CD4-positive, alpha-beta T cell (primary cell): ENCODE measurements around the gene AADACL4. TPM values are rescaled to one million over a fixed set of nuclear protein-coding genes. Genes with fewer than 3 reads are reported as not detected.

Source experiments
- ATAC-seq: fragments of 200-7000 bp; cut with Tn5 transposase; one replicate; pipeline ENCODE4 v1.10.0; 2022; ENCODE audit warnings: mild to moderate bottlenecking; ENCODE audit not compliant: poor library complexity
- CTCF ChIA-PET: fragments of 350-600 bp; sonication (Branson Sonifier 250); formaldehyde crosslinking; loops from one replicate; lab custom pipeline; 2021; ENCODE audit warnings: antibody characterized with exemption, inconsistent platforms; lab: Charles Lee
- POLR2A ChIA-PET: fragments of 350-600 bp; sonication (Branson Sonifier 250); formaldehyde crosslinking; loops from one replicate; lab custom pipeline; 2021; ENCODE audit warnings: antibody characterized with exemption, inconsistent platforms; lab: Charles Lee
- DNase-seq, 14 experiments: peaks; one replicate each; pipeline ENCODE4 v3.0.0-alpha.2; 2013 to 2020; ENCODE audit warnings: mixed read lengths in 2 of 14
- H3K27ac ChIP-seq, 2 donors: one replicate each; pipeline versions ENCODE4 v1.5.1 to v1.7.0; 2013; ENCODE audit warnings: low read length in 2 of 2, low read depth in 1 of 2, mild to moderate bottlenecking in 1 of 2
- H3K27me3 ChIP-seq, 2 experiments: 1 replicate in 1 of 2; 2 replicates in 1 of 2; pipeline versions ENCODE4 v1.6.1 to v1.7.0; 2013; ENCODE audit warnings: low read length in 2 of 2, control low read depth in 1 of 2, mild to moderate bottlenecking in 1 of 2, moderate library complexity in 1 of 2; ENCODE audit not compliant: insufficient read depth in 2 of 2, control insufficient read depth in 1 of 2
- H3K36me3 ChIP-seq: one replicate; pipeline ENCODE4 v1.6.1; 2013; ENCODE audit warnings: low read length, control low read depth; ENCODE audit not compliant: insufficient read depth
- H3K4me1 ChIP-seq: one replicate; pipeline ENCODE4 v1.6.1; 2013; ENCODE audit warnings: low read length, control low read depth; ENCODE audit not compliant: insufficient read depth
- H3K4me3 ChIP-seq: one replicate; pipeline ENCODE4 v1.5.1; 2013; ENCODE audit warnings: mild to moderate bottlenecking, low read length, moderate library complexity
- H3K9me3 ChIP-seq, 2 experiments: 1 replicate in 1 of 2; 2 replicates in 1 of 2; pipeline versions ENCODE4 v1.6.1 to v1.7.0; 2013; ENCODE audit warnings: low read length in 2 of 2, mild to moderate bottlenecking in 2 of 2, control low read depth in 1 of 2, moderate library complexity in 1 of 2; ENCODE audit not compliant: control insufficient read depth in 1 of 2, insufficient read depth in 1 of 2
- H3K27ac Mint-ChIP-seq: one replicate; pipeline ENCODE4 v1.8.0; 2020; ENCODE audit warnings: mixed read lengths
- H3K27me3 Mint-ChIP-seq: one replicate; pipeline ENCODE4 v1.8.0; 2021; ENCODE audit warnings: mixed read lengths
- H3K36me3 Mint-ChIP-seq: one replicate; pipeline ENCODE4 v1.8.0; 2021; ENCODE audit warnings: low read depth, mixed read lengths
- H3K4me1 Mint-ChIP-seq: one replicate; pipeline ENCODE4 v1.8.0; 2021; ENCODE audit warnings: low read depth, mixed read lengths
- H3K4me3 Mint-ChIP-seq: one replicate; pipeline ENCODE4 v1.8.0; 2020; ENCODE audit warnings: mild to moderate bottlenecking, mixed read lengths
- H3K9me3 Mint-ChIP-seq: one replicate; pipeline ENCODE4 v1.8.0; 2020; ENCODE audit warnings: mixed read lengths
- intact Hi-C, 2 experiments: fragments of 100-400 bp; cut with DNase I in 1 of 2; cut with micrococcal nuclease in 1 of 2; formaldehyde crosslinking; loops; one replicate each; pipeline versions ENCODE4 v1.15.1 to v1.9.0; 2023 to 2025; cut with DNase I, micrococcal nuclease
- total RNA-seq, 174 experiments: library from RNA in 2 of 174; stranded (reverse) in 2 of 174; gene quantifications; one replicate each; pipeline ENCODE4 v1.2.3 and lab custom pipeline; 2021 to 2026
- TF ChIP-seq, protein P1 (sequence below): fragments of 200-600 bp; IDR thresholded peaks from one replicate; pipeline ENCODE4 v1.8.0; 2022; ENCODE audit warnings: antibody characterized with exemption, mild to moderate bottlenecking

The AADACL4 gene
- total RNA-seq, 2 experiments from 2014 or later, result not detected

DNA sequence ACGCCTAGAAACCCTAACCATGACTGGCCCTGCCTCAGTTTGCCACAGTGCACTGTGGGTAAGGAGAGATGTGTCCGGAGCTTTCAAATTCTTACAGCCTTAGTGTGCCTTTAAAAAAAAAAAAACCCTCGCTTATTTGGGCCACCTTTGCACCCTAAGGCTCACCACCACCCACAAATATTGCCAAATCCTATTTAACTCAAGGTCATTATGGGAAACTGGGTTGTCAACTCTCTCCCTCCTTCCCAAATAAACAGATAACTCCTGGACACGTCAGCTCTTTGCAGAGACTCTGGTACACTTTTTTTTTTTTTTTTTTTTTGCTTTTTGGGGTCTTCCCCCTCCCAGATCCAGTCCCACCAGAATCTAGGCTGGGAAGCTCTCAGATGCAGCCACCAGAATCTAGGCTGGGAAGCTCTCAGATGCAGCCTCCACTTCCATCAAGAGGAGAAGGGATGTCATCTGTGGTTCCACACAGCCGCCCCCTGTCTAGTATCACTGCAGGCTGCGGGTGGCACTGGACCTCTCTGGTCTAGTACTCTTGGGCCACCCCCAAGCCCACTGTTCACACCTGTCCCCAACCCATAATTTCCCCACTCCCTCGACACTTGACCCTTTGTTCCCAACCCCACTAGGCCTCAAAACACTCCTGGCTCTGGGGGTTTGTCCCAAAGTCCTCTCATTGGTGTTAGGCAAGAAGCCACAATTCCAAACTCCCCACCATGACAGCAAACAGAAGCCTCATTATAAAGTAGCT is 29.3 kb upstream of the AADACL4 start:
- Mint-ChIP-seq H3K4me3 (peak overlapping the region; percentile 99), H3K4me1 (peaks cover 80% of the 10 kb centered on the region), H3K27me3 (no peaks in the 10 kb centered on the region), H3K27ac (peak overlapping the region; percentile 88), H3K36me3 (peaks cover 70% of the 10 kb centered on the region), H3K9me3 (no peaks in the 10 kb centered on the region)
- no peak for DNase-seq
- intact Hi-C loops, result loop anchor here (5.0 to 10.0 kb wide), 5 partner anchors 102 to 497 kb away; no protein-coding TSS in a partner anchor
- H3K27ac ChIP-seq, result no peak overlapping the region
- H3K4me3 ChIP-seq, result peak overlapping the region; percentile 79
- ATAC-seq, result no peak
- H3K9me3 ChIP-seq, result no peaks in the 10 kb centered on the region
- H3K27me3 ChIP-seq, result no peaks in the 10 kb centered on the region
- ChIA-PET CTCF (interaction anchor here (0.7 to 1.1 kb wide), 2 partner anchors 13 to 216 kb away, joined by 3 to 4 read pairs; no protein-coding TSS in a partner anchor), POLR2A (interaction anchor here (1.3 to 6.4 kb wide), 3 partner anchors 9 to 104 kb away, joined by 4 to 161 read pairs (median 59); no protein-coding TSS in a partner anchor)
- TF ChIP-seq, protein P1, sequence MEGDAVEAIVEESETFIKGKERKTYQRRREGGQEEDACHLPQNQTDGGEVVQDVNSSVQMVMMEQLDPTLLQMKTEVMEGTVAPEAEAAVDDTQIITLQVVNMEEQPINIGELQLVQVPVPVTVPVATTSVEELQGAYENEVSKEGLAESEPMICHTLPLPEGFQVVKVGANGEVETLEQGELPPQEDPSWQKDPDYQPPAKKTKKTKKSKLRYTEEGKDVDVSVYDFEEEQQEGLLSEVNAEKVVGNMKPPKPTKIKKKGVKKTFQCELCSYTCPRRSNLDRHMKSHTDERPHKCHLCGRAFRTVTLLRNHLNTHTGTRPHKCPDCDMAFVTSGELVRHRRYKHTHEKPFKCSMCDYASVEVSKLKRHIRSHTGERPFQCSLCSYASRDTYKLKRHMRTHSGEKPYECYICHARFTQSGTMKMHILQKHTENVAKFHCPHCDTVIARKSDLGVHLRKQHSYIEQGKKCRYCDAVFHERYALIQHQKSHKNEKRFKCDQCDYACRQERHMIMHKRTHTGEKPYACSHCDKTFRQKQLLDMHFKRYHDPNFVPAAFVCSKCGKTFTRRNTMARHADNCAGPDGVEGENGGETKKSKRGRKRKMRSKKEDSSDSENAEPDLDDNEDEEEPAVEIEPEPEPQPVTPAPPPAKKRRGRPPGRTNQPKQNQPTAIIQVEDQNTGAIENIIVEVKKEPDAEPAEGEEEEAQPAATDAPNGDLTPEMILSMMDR, result no peak
- peaks cover 8% of the 10 kb centered on the region for H3K36me3 ChIP-seq
- peaks cover 74% of the 10 kb centered on the region for H3K4me1 ChIP-seq

DNA sequence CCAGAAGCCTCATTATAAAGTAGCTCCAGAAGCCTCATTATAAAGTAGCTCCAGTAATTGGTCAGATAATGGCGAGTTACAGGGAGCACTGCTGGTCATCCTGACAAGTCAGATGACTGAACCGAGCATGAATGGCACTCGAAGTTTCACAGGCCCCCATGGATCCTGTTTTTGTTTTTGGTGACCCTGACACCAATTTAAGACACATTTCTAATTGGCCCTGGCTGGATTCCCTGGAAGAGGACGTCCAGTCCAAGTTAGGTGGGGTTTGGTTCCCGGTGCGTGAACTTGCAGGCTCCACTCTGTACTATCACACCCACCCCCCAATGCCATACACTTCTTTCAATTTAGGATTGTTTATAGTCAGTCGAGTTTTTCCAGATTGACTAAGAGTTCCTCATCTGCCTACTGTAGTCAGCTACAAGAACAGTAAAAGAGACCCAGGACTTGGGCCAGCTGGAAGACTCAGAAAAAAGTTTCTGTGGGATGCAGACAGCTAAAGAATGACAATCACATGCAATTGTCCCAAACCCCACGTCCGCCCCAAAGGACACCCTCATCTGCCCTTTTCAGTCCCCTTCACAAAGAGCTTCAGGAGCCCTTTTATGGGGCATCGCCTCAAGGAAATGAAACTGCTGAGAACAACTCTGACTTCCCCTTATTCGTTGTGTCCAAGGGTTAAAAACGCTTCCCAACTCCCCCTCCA is 28.6 kb upstream of the AADACL4 start:
- ATAC-seq (no peak), DNase-seq (no peak)
- ChIA-PET POLR2A (interaction anchor here (1.3 to 6.4 kb wide), 4 partner anchors 10 to 465 kb away, joined by 4 to 161 read pairs (median 32); no protein-coding TSS in a partner anchor), CTCF (interaction anchor here (0.7 to 7.0 kb wide), 3 partner anchors 14 to 217 kb away, joined by 3 to 78 read pairs (median 4); no protein-coding TSS in a partner anchor)
- Mint-ChIP-seq H3K27ac (peak overlapping the region; percentile 88), H3K4me3 (peak overlapping the region; percentile 99), H3K9me3 (no peaks in the 10 kb centered on the region), H3K4me1 (peaks cover 82% of the 10 kb centered on the region), H3K27me3 (no peaks in the 10 kb centered on the region), H3K36me3 (peaks cover 65% of the 10 kb centered on the region)
- intact Hi-C loops, result loop anchor here (5.0 to 10.0 kb wide), 5 partner anchors 103 to 498 kb away; no protein-coding TSS in a partner anchor
- H3K27me3 ChIP-seq, result no peaks in the 10 kb centered on the region
- H3K4me1 ChIP-seq, result peaks cover 79% of the 10 kb centered on the region
- H3K9me3 ChIP-seq, result no peaks in the 10 kb centered on the region
- TF ChIP-seq, protein P1, result no peak
- H3K27ac ChIP-seq, result no peak overlapping the region
- H3K36me3 ChIP-seq, result peaks cover 8% of the 10 kb centered on the region
- peak overlapping the region; percentile 79 for H3K4me3 ChIP-seq
